HG03432 (cell line): Measurements from ENCODE around the gene CXorf58.
"Not testable (repeated sequence)": the region's sequence is repeated elsewhere in the genome, so short reads cannot be mapped to it uniquely, and the experiment has no call there.

Experiments
- ATAC-seq: cut with Tn5 transposase; IDR thresholded peaks from one replicate; pipeline ENCODE4 v1.9.1; 2021; ENCODE audit warnings: mild to moderate bottlenecking, moderate library complexity; ENCODE audit not compliant: unreplicated experiment

CXorf58 gene

DNA sequence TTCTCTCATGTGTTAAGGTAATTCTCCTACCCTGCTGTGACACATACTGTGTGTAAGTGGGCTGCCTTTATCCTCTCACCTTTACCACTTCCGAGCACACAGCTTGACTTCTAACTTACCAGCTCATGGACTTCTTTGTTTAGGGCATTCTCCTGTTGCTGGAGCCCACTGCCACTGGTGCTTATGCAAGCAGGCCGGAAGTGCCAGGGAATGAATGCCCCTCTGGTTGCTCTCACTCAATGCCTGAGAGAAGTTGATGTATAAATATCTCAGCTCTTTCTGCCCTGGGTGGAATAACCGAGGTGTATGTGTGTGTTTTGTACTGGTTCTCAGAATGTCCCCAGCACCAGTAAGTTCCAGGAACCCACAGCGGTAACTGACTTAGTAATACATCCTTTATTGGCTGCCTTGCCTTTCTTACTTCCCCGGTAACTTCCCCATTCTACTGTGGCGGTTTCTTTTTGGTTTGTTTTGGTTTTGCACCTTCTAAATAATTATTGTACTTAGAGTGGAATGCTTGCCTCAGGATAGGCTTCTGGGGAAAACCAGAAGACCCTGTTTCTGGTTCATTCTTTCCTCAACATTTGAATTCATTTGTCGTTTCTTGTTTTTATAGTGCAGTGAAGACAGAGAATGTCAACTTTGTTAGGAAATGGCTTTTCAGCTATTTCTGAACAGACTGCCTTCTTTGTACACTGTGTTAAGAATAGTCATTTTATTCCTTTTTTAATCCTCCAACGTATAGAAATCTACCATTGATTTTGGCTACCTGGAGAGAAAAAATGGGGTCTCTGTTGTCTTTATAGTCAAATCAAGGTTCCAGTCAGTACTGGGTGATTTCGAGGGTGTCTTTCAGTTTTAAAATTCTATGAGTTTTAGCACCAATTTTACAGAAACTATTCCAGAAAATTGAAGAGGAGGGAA is 45.4 kb downstream of the CXorf58 start:
- ATAC-seq, result peak; percentile 96

DNA sequence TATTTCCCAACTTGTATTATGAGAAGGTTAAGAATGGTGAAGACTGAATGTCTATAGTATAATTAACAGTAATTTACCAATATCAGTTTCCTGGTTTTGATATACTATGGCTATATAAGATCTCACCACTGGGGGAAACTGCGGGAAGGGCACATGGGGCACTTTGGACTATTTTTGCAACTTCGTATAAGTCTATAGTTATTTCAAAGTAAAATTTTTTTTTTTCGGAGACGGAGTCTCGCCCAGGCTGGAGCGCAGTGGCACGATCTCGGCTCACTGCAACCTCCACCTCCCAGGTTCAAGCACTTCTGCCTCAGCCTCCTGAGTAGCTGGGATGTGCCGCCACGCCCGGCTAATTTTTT is 46.1 kb downstream of the CXorf58 start:
- ATAC-seq, result no peak

DNA sequence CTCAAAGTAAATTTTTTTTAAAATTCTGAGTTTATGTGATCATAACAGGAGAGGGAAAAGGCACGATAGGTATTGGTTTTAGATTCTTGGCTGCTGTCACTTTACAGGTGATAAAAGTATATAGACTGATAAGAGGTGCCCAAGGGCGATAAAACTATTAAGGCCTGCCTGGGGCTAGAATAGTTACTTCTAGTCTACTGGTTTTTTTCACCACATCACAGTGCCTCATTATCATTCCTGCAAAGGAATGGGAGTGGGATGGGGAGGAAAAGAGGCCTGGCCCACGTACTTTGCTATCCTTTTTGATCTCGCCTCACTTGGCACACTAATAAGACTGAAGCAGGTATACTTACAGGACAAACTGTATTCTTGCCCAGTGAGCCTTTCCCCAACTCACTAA is 46.6 kb downstream of the CXorf58 start:
- ATAC-seq, result no peak

DNA sequence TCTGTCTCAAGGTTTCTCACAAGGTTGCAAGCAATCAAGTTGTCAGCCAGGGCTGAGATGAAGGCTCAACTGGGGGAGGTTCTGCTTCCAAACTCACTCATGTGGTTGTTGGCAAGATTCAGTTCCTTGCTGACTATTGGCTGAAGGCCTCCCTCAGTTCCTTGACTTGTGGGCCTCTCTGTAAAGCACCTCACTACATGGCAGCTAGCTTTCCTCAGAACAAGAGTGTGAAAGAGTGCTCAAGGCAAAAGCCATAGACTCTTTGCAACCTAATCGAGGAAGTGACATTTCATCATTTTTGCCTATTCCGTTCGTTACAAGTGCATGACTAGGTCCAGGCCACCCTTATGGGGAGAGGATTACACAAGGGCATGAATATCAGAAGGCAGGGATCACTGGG is 52.0 kb downstream of the CXorf58 start:
- no peak for ATAC-seq

DNA sequence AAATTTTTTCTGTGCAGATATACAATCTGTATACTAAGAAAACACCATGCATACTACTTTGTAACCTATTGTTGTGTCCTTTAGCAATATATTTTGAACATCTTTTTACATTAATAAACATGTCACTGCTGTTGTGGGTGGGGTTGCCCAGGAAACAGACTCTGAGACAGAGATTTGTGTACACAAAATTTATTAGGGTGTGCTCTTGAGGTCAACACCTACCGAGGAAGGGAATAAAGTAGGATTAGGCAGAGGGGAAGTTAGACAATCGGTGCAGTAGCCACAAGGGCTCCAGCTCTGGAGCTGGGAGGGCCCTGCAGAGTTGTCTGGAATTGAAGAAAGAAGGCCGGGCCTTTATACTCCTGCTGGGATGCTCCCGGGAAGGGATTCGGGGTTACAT is 56.4 kb downstream of the CXorf58 start:
- ATAC-seq, result no peak

DNA sequence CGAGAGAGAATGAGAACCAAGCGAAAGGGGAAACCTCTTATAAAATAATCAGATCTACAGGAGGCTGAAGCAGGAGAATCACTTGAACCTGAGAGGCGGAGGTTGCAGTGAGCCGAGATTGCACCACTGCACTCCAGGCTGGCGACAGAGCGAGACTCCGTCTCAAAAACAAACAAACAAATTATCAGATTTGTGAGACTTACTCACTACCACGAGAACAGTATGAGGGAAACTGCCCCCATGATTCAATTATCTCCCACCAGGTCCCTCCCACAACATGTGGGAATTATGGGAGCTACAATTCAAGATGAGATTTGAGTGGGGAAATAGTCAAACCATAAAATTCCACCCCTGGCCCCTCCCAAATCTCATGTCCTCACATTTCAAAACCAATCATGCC is 57.8 kb downstream of the CXorf58 start:
- ATAC-seq, result not testable (repeated sequence)

DNA sequence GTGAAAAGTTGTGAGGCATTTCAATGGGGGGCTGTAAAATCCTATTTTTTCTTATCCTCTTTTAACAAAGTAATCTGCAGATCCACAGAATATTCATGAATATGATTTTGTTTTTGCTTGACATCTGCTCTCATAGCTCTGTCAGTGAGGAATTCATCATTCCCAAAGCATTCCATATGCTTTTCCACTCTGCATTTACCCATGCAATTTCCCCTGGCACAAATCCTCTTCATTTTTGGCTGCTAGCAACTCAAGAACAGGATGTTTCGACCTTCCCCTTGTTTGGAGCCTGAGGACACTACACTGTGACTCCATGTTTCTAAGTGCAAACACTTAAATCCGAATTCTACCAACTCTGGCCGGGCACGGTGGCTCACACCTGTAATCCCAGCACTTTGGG is 70.7 kb downstream of the CXorf58 start:
- no peak for ATAC-seq

DNA sequence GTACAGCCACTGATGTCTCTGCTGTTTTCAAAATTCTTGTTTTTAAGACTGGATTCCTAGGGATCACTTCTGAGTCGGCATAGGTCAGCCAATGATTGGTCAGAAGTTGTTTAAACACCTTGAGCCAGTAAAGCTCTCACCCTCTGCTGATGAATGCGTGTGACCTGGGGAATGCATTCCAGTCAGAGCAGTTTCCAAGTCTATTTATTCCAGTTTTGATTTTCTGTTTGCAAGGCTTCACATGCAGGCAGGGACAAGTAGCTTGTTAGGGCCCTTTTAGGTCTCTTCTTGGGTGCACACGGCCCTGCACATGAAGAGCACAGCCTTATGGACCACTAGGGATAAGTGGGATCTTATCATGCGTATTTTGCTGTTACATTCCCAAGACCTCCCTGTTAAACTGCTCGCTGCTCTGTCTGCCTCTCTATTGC is 72.2 kb downstream of the CXorf58 start:
- ATAC-seq, result no peak

DNA sequence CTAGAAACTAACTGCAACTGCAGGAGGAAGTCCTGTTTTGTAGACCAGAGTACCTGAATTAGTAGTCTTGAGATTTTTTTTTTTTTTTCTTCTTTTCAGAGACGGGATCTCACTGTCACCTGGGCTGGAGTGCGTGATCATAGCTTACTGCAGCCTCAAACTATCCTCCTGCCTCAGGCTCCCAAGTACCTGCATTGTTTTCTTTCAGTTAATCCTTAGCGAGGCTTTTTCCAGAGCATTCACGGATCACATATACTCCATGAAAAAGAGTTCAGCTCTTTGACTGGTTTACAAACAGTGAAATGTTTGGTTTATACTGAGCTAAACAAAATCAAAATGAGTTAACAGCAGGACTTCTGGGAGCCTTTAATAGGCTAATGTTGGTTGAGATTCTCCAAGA is 73.4 kb downstream of the CXorf58 start:
- no peak for ATAC-seq

DNA sequence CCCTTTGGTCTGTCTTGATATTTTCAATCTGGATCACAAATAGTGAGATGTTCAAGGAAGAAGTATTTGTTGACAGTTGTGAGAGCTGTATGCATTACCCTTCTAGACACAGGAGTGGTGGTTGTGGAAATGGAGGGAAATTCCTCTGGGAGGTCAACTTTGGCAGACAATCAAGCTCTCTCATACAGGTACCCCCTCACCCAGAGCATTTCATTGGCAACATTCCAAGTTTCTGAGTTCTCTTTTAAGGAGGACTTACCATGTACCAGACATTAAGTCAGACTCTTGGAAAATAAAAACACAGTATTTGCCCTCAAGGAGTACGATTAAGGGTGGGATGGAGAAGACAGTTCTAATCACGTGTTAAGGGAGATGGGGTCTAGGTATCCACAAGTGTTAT is 73.9 kb downstream of the CXorf58 start:
- no peak for ATAC-seq

DNA sequence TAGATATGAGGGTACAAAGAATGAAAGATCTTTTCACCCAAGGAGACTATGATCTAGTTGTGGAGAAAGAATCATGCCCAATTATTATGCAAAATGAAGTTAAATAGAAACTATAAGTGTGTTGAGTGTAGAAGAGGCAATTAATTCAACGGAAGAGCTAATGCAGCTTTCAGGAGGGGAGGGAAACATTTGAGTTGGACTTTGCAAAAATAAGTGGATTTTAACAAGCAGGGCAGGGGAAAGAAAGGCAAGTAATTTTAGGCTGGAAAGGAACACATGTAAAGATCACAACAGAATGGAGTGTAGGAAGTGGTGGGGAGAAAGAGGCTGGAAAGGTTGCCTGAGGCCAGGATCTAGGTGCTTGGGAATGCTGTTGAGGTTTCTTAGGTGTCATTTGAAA is 75.1 kb downstream of the CXorf58 start:
- no peak for ATAC-seq
